Muscle of back (tissue), 11 donors: Measurements from ENCODE around the gene LPP. TPM values are rescaled to one million over a fixed set of nuclear protein-coding genes. Genes with fewer than 3 reads are reported as not detected.

Experiments
- DNase-seq, 3 donors: peaks; one replicate each; pipeline versions ENCODE4 v3.0.0 to v3.0.0-alpha.2; 2013
- polyA plus RNA-seq, 10 donors: library from polyadenylated mRNA; unstranded; fragments of 120-200 nt; gene quantifications; one replicate each; pipeline ENCODE4 v1.2.1, GENCODE V29; 2013; ENCODE audit not compliant: insufficient read length in 10 of 10

The LPP gene
- polyA plus RNA-seq, 10 donors: 12.0 to 18.9 (median 16.3) TPM

DNA sequence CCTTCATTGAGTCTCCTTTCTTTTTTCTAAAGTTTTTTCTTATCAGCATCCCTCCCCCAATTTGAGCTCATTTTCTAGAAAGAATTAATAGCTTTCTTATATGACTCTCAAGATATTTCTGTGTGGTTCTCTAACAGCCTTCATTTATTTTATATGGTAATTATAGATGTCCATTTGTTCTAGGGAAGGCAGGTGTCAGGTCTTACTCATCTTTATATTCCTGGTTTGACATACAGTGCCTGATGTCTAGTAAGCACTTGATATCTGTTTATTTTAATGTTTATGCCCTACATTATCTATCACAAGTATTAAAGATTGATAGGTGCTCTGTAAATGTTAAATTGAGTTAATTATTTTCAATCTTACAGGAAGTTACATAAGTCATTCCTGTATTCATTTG lies 591.1 kb downstream of the LPP start:
- no peak for DNase-seq

DNA sequence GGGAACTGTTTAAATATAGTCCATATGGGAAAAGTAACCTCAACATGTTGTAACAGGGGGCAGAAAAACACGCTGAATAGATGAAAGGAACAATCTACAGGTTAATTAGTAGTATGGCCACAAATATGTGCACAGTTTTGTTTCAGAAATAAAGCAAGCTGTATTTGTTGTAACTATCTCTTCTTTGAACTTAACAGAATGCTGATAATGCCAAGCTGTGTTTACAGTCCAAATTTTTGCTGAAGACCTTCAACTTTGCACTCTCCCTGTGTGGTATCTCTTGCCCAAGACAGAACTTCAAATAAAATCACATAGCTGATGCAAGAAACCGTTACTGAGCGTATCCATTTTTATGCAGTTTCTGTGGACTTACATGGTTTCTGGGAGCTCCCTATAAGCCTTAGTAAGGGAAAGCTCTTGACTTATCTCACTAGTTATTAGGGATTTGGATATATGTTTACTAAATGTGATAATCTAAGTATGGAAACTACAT lies 592.4 kb downstream of the LPP start:
- no peak for DNase-seq

DNA sequence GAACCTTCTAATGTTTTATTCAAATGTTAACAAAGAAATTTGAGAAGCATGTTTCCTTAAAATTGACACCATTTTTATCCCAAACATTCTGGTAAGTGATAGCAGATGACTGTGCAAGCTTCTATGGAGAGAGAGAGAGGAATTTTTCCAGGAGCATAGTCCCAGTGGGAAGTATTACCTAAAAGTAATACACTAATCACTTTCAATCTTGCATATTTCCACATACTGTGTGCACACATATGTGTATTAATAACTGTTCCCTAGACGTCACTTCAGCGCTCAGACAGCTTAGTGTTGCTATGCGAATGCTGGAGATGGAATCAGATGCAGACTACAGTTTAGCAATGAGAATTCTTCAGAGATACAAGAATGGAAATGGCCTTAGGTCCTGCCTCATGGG lies 593.5 kb downstream of the LPP start:
- peak; percentile 41 to 69 (median 55) for DNase-seq

DNA sequence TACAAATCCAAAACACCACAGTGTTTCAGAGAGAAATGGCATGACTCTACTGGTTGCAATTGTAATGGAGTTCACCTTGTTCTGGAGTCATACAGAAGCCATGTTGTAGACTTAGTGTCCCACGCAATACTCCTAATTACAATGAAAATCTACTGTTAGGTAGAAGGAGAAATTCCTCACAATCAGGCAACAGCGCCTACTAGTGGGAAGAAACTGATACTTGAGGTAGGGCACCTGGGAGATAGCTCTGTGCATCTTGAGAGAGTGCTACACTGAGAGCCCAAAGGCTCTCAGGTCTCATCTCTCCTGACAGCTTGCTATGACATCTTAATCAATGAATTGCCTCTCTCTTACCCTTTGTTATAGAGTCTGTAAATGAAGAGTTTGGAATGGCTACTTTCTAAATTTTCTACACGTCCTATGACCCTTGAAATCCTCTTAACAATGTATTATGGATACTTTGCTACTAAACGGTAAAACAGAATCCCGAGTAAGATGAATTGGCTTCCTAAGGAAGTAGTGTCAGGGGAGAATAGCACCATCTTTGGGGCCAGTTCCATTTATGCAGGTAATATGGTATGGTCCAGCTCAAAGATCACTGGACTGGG lies 595.2 kb downstream of the LPP start:
- no peak for DNase-seq

DNA sequence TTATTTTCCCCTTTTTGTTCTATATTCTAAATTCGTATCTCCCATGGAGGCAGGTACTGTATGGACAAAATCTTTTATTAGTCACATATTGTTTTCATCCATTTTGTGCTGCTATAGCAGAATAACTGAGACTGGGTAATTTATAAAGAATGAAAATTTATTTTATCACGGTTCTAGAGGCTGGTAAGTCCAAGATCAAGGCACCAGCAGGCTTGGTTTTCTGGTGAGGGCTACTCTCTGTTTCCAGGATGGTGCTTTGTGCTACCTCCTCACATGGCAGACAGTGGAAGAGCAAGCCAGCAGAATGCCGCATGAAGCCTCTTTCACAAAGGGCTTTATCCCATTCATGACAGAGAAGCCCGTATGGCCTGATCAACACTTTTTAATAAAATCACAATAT lies 595.9 kb downstream of the LPP start:
- DNase-seq: no peak

DNA sequence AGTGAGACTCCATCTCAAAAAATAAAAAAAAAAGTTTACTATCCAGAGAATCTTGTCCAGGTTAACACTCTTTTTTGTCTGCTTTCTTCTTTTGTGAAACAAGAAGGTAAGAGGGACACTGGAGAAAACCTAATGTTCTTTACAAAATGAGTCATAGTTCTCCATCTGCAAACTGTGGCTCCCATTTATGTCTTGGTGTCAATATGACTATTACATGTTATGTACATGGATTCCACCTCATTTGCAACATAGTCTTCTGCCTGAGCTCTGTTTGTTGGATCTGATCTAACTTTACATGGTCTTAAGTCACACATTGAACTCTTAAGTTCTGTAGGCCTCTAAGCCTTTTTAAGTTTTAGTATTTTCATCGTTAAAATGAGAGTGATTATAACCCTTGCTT lies 596.7 kb downstream of the LPP start:
- DNase-seq: no peak

DNA sequence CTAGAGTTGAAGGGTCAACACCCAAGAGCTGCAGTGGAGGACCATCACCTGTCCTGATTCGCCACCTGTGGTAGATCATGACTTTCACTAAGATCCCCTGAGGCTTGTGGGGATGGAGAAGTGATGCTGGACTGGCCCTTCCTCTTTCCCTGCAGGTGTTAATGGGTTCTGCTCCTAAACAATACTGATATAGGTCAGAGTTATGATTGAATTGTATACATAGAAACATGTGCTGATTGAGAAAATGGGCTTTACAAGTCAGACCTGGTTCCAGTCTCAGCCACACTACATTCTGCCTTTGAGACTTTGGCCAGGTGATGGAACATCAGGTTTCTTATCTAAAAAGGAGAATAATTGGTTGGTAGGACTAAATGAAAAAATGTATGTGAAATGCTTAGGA lies 598.9 kb downstream of the LPP start:
- no peak for DNase-seq

DNA sequence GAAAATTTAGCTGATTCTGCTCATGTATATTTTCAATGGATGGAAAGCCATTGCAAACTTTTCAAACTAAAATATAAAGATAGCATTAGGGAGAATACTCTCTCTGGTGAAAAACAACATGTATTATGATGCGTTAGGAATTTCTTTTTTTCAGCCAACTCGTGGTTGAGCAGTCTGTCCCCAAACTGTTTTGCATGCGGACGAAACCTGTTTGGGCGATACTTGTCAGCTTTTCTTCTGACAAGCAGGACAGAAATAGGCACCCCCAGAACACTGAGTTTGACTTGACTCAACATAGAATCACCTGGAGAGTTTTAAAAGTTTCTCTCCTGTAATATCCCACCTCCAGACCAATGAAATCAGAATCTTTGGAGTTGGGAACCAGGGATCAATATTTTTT lies 600.3 kb downstream of the LPP start:
- no peak for DNase-seq

DNA sequence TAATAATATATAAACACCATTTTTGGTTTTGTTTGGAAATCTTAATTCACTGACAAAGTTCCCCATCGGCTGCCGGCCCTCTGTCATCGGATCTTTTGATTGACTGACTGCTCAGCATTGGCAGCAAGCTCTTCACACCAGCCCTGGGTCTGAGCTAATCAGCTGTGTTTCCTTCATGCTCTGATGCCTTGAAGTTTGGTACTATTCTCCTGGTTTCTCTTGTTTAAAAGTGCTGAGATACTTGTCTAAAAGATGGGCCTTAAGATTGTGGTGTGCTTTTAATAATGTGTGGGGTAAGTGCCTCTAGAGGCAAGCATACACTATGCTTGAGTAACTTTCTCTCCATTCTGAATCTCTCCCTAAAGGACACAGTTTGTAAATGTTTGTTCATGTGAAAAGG lies 602.3 kb downstream of the LPP start:
- DNase-seq: no peak

DNA sequence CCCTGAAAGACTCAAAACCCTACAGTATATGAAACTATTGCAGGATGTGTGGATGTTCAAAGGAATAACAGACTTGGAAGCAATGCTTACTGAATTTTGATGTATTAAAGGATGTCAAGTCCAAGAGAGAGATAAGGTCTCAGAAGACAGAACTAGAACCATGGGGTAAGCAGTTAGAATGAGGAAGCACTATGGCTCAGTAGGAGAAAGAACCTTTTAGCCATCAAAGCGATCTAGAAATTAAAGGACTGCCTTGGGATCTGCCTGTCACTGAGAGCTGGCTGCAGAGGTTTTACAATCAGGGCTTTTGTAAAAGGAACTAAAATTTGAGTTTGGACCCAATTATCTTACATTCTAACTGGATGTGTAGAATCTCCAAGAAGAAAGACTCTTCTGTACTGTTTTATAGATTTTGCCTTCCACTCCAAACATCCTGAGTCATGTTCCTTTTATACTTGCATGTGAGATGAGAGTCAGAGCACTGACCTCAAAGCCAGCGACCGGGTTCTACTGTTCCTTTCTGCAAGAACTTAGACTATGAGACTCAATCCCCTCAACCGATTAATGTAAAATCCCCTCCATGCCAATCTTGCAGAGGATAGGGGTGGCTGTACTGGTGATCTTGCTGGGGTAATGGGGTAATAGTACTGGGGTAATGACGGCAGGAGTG lies 605.5 kb downstream of the LPP start:
- no peak for DNase-seq

DNA sequence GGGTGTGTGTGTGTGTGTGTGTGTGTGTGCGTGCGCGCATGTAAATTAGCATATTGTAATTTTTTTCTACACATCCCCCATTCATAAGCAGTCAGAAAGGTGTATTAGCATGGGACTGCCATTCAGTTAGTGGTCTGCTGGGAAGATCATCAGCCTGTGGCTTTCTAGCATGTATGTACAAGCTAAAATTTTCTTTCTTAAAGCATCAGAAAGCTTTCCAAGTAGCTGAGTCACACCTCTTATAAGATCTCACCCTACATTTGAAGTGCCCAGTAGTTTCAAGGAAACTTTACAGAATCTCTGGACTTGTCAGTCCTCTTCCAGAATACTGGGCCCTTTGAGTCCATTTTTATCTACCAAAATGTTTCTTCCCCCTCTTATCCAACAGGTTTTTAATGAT lies 606.5 kb downstream of the LPP start:
- no peak for DNase-seq

DNA sequence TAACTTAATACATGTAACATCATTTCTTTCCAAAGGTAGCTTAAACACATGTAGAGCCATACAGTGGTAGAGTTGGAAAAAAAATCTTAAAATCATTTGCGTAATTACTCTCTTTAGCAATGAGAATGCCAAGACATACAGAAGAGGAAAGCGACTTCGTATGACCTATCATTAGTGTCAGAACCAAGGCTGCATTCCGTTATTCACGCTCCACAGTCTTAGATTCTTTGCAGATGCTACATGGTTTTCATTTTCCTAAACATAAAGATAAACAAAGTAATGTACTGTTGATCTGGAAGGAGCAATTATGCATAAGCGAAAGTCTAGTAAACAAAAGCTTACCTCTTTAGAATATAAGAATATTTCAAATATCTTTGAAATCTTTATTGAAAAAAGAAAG lies 607.5 kb downstream of the LPP start:
- no peak for DNase-seq

DNA sequence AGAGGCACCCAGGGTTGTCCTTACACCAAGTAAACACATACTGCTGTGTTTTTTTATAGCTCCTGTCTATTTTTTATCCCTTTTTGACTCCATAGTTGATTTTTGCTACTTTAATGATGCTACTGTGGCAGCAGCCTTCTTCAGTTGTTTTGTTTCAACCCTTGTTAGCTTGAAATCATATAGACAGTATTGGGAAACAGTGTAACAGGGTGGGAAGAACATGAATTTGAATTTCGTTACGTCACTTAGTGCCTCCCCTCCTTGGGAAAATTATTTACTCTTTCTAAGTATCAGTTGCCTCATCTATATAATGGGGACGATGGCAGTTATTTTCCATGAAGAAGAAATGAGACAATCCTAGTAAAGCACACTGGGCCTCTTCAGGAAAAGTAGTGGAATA lies 608.0 kb downstream of the LPP start:
- DNase-seq: no peak

DNA sequence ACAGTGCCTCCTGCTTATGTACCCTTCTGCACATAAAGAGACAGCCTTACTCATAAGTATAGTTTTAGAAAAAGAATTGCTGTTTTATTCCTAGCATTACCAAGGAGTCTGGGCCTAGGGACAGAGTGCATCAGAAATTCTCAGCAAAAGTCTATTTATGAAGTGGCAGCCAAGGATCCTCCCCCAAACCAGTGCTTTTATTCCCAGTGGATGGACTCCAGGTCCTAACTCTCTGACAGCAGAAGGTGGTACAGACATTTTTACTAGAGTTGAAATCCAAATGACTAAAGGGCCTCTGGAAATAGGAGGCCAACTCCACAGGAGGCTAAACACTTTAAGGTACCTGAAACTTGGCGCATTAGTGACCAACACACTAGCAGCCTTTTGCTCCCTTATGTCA lies 610.7 kb downstream of the LPP start:
- DNase-seq: no peak

DNA sequence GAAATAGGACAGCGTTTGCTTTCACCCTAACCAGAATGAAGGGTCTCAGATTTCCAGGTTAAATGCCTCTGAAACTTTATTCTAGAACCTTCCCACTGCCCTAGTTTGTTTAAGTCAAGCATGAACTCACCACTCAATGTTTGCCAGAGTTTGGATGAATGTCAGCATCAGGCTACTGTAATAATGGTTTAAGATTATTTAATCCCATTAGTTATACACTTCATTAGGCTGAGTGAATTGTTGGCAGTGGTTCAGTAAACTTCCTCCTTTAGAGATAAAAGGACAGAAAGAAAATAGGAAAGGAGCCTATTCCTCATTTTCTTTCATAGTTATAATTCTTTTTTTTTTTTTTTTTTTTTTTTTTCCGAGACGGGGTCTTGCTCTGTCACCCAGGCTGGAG lies 615.9 kb downstream of the LPP start:
- no peak for DNase-seq

DNA sequence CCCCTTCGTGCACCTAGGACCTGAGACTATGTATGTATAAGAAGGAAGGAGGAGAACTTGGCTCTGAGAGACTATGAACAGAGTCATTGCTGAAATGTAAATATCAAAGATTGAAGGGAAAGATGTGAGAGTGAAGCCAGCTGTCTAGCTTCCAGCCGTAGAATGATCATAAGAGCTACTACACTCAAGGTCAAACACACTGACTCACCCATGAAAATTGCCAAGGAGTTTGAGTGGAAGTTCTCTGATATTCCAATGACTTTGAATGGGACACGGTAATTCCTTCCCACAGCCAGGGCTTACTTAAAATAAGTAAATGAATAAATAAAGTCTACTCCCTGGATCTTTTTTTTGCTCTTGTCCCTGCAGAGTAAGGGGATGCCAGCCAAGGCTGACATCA lies 618.9 kb downstream of the LPP start:
- DNase-seq: peak; percentile 28 to 62 (median 47)

DNA sequence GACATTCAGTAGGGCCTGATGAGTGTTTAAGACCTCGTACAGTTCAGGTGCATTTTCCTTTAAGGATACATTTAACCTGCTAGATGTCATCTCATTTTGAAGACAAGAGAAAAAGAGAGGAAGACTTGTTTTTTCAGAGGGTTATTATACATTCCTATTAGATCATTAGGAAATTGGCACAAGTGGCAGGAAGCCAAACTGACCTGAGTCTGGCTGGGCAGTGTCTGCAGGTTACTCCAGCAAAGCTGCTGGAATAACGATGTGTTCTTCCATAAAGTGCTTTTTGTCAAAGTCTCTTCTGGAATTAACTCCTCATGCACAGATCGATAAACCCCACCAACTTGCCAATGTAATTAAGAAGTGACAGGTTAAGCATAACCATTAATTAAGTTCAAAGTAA lies 621.5 kb downstream of the LPP start:
- DNase-seq: no peak

DNA sequence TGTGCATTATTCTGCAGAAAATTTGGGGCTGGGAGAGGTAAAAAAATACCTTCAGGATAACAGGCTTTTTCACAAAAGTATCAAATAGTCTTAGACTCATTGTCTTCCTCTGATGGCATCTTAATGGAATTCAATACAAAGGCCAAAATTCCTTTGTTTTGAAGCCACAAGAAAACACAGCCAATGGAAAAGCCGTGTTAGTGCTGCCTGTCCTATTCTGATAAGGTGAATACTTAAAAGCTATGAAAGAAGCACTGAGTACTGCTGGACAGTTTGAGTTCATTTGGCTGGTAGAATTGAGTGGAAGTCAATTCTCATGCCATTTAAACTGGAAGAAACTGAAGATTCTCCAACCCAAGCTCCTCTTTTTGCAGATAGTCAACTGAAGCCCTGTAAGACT lies 622.5 kb downstream of the LPP start:
- DNase-seq: peak in 1 of 3 donors; percentile 26

DNA sequence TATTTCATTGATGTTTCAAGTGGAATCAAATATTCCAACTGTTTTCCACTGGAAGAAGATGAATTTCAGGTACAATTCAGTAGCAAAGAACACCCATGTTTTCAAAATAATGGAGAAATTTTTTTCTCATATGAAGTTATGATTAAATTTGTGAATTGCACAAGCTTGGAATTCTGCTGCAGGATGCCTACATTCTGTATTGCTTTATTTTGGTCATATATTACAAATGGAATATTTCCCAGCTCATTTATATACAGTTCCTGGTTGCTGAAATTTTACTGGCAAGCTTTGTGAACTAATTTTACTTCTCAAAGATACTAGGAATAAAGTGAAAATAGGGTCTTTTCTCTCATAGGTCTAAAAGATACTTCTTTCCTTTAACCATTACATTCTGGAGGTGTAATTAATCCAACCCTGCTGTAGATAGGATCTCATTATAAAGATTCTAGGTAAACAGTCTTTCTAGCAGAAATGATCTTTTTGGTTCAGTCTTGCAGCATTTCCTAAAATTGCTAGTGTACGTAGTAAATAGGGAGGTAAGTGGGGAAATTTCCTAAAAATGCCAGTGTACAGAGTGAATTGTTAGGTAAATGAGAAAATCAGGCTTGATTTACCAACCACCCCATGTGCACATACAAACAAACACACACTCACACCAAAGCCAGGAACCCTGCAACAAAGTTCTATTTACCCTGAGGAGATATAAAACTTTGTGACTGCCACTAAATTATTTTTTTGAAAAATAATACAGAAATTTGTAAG lies 624.3 kb downstream of the LPP start:
- DNase-seq: no peak

DNA sequence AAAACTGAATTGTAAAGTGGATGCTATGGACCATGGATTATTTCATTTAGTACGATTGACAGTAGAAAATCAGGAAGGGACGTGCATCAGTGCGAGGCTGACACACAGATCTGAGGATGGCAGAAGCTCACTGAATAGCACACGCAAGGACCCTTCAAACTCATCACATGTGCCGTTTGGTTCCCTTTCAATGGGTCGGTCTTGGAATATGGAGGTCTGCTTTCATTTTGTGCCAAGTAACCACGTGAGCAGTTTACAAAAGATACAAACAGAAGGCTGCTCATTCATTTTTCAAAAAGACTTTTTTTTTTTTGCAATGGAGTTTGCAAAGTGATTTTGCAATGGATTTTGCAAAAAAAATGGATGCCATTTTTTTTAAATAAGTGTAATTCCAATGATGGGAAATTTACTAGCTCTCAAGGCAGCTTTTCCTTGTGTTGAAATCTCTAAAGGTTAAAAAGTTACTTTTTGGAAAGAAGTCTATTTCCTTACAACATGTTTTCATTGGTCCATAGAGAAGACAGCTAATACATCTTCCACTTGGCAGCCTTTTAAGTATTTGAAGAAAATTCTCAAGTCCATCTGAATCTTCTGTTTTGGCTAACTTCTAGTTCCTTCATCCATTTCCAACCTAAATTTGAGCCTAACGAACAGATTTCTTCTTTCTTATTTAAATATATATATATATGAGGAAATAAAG lies 625.5 kb downstream of the LPP start:
- peak; percentile 58 to 76 (median 75) for DNase-seq

DNA sequence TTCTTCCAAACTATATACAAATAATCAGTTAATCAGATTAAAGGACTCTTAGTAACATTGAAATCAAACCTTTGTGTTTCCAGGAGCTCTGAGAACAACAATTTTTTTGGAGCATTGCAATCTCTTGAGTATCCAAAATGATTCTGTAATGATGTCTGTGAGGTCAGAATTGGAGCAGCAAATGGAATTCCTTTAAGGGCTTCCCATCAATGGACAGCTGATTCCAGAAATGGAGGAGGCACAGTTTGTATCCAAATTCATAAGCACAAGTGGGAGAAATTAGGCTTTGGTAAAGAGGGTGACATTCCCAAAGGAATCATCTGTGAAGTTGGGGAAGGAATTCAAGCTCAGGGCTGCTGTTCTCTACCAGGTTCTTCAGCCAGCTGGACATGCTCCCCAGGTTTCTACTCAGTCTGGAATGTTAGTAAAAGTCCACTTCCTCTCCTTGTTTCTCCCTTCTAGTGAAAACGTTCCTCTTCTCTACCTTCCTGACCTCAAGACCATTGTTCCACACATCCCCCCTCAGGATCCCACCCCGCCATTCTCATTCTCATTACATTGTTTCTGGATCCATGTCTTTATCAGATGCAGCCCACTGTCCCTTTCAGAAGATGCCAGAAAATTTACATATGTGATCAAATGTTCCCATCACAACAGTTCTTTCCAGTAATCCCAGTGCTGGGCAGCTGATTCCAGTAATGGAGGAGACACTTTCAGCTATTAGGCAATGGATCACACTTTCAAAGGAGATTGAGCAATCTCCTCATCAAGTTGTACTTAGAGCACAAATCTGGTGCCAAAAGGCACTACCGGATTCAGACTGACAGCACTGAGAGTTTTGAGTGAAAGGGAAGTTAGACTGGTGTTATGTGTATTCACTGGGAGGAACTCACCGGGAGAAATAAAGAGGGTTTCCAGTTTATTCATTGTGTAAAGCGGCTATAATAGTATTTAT lies 626.5 kb downstream of the LPP start:
- peak; percentile 59 to 87 (median 80) for DNase-seq
